OCI-LY7 (cell line): ENCODE data around the gene RNF207. TPM values are rescaled to one million over a fixed set of nuclear protein-coding genes. Genes with fewer than 3 reads are reported as not detected.

Experiments
- BruUV-seq: library from RNA; stranded (reverse); fragments of 400-500 nt; replicated peaks from 2 replicates; lab custom pipeline; 2021; lab: Mats Ljungman, UMichigan
- CTCF ChIA-PET: fragments of 300-600 bp; sonication (Branson Sonifier 250); formaldehyde crosslinking; loops from one replicate; lab custom pipeline; 2022; ENCODE audit warnings: antibody characterized with exemption; ENCODE audit not compliant: unreplicated experiment; lab: Charles Lee
- POLR2A ChIA-PET: fragments of 300-600 bp; sonication (Branson Sonifier 250); formaldehyde crosslinking; loops from one replicate; lab custom pipeline; 2022; ENCODE audit warnings: antibody characterized with exemption; lab: Charles Lee
- DNase-seq: peaks from one replicate; pipeline ENCODE4 v3.0.0-alpha.2; 2015; ENCODE audit warnings: low spot score
- H2AFZ ChIP-seq: fragments of 200-600 bp; sonication (generic), shearing (Covaris generic); 2 replicates; pipeline ENCODE4 v1.6.1; 2014; ENCODE audit warnings: mild to moderate bottlenecking, antibody characterized with exemption, low read length, moderate library complexity
- H3K27ac ChIP-seq: fragments of 200-600 bp; sonication (generic); 2 replicates; pipeline ENCODE4 v1.5.1; 2014; ENCODE audit warnings: mixed run types, low read depth, mild to moderate bottlenecking, moderate library complexity, low read length, inconsistent platforms; ENCODE audit not compliant: poor library complexity, severe bottlenecking
- H3K36me3 ChIP-seq: fragments of 200-600 bp; sonication (generic); 2 replicates; pipeline ENCODE4 v1.6.1; 2014; ENCODE audit warnings: mild to moderate bottlenecking, antibody characterized with exemption, low read length, moderate library complexity, mixed read lengths; ENCODE audit not compliant: insufficient read depth
- H3K4me1 ChIP-seq: fragments of 200-600 bp; sonication (generic); 2 replicates; pipeline ENCODE4 v1.5.1; 2014; ENCODE audit warnings: mild to moderate bottlenecking, low read length; ENCODE audit not compliant: insufficient read depth, poor library complexity, severe bottlenecking
- H3K4me2 ChIP-seq: fragments of 200-600 bp; sonication (generic); 2 replicates; pipeline ENCODE4 v1.6.1; 2014; ENCODE audit warnings: mild to moderate bottlenecking, low read length
- H3K4me3 ChIP-seq: fragments of 200-600 bp; sonication (generic); 2 replicates; pipeline ENCODE4 v1.5.1; 2014; ENCODE audit warnings: mild to moderate bottlenecking, low read depth, low read length; ENCODE audit not compliant: poor library complexity, severe bottlenecking
- H3K79me2 ChIP-seq: fragments of 200-600 bp; sonication (generic); 2 replicates; pipeline ENCODE4 v1.6.1; 2016; ENCODE audit warnings: low read depth, mild to moderate bottlenecking, low read length, moderate library complexity, mixed read lengths; ENCODE audit not compliant: insufficient read depth
- H3K9me2 ChIP-seq: fragments of 200-600 bp; sonication (generic); 2 replicates; pipeline ENCODE4 v1.6.1; 2016; ENCODE audit warnings: mild to moderate bottlenecking, low read length, mixed read lengths; ENCODE audit not compliant: insufficient read depth
- H3K9me3 ChIP-seq: fragments of 200-600 bp; sonication (generic); 2 replicates; pipeline ENCODE4 v1.6.1; 2014; ENCODE audit warnings: mild to moderate bottlenecking, mixed run types, low read length, mixed read lengths
- H4K20me1 ChIP-seq: fragments of 200-600 bp; sonication (generic); 2 replicates; pipeline ENCODE4 v1.6.1; 2014; ENCODE audit warnings: mild to moderate bottlenecking, antibody characterized with exemption, low read length, moderate library complexity, mixed read lengths; ENCODE audit not compliant: insufficient read depth
- EZH2phosphoT487 ChIP-seq: fragments of 200-600 bp; sonication (generic); IDR thresholded peaks from 2 replicates; pipeline ENCODE4 v1.6.1; 2018; ENCODE audit warnings: low read depth, borderline replicate concordance, mild to moderate bottlenecking, mixed run types, antibody characterized with exemption, low read length, moderate library complexity, mixed read lengths
- intact Hi-C: fragments of 100-400 bp; cut with micrococcal nuclease; formaldehyde crosslinking; loops from one replicate; pipeline ENCODE4 v1.10.0; 2022; ENCODE audit not compliant: unreplicated experiment
- total RNA-seq, 2 experiments: library from RNA; depleted of rRNA in 1 of 2; stranded (reverse); fragments of >200 nt in 1 of 2; shearing (Covaris generic) in 1 of 2; gene quantifications; 2 replicates each; pipeline ENCODE4 v1.2.3, GENCODE V29; 2014 to 2022
- TF ChIP-seq, protein P1 (sequence below): fragments of 200-600 bp; sonication (generic); conservative IDR thresholded peaks from 2 replicates; pipeline ENCODE4 v1.5.1; 2014; ENCODE audit warnings: mild to moderate bottlenecking, antibody characterized with exemption, low read length, moderate library complexity, mixed read lengths

The RNF207 gene
- total RNA-seq, 2 experiments from 2014 or later, result not detected

DNA sequence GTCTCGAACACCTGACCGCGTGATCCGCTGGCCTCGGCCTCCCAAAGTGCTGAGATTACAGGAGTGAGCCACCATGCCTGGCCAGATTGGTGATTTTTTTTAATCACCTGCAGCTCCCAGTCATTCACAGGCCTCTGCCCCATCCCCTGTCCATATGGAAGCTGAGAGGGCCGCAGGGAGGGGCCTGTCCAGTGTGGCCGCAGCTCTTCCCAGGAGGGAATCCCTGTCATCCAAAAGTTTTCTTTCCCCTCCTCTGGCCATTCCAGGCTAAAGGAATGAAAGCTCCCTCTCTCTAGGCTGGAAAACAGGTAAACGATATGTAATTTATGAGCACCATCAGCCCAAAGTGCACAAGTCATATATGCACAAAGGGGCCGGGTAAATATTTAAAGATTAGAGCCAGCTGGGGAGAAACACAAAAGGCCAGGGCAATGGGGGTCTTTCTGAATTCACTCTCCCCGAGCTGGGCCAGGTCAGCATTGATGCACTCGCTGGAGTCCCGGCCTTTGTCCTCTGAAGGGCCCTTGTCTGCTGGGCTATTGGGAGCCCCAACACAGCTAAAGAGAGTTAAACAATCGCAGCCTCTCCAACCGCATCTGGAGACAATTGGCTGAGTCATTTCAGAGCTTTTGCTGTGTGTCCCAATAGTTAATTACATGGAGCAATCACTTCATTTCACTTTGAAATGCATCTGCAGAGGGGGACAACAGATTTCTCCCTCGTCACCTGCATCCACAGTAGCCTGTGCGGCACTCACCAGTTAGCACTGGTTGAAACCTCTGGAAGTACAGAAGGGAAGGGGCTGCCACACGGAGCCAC lies 34.2 kb downstream of the RNF207 start:
- no peaks in the 10 kb centered on the region for H3K36me3 ChIP-seq
- no peaks in the 10 kb centered on the region for H4K20me1 ChIP-seq
- no peak overlapping the region for H3K4me2 ChIP-seq
- TF ChIP-seq, protein P1, sequence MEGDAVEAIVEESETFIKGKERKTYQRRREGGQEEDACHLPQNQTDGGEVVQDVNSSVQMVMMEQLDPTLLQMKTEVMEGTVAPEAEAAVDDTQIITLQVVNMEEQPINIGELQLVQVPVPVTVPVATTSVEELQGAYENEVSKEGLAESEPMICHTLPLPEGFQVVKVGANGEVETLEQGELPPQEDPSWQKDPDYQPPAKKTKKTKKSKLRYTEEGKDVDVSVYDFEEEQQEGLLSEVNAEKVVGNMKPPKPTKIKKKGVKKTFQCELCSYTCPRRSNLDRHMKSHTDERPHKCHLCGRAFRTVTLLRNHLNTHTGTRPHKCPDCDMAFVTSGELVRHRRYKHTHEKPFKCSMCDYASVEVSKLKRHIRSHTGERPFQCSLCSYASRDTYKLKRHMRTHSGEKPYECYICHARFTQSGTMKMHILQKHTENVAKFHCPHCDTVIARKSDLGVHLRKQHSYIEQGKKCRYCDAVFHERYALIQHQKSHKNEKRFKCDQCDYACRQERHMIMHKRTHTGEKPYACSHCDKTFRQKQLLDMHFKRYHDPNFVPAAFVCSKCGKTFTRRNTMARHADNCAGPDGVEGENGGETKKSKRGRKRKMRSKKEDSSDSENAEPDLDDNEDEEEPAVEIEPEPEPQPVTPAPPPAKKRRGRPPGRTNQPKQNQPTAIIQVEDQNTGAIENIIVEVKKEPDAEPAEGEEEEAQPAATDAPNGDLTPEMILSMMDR, result no peak
- no peak for TF ChIP-seq EZH2phosphoT487
- peaks cover 2% of the 10 kb centered on the region for H3K79me2 ChIP-seq
- H2AFZ ChIP-seq, result no peak overlapping the region
- ChIA-PET POLR2A (no interaction called here), CTCF (interaction anchor here (0.5 kb wide), 1 partner anchor 30 kb away, joined by 14 read pairs; no protein-coding TSS in a partner anchor)
- H3K9me2 ChIP-seq, result no peaks in the 10 kb centered on the region
- H3K27ac ChIP-seq, result no peak overlapping the region
- BruUV-seq, result no TSS peak
- H3K4me3 ChIP-seq, result no peak overlapping the region
- intact Hi-C loops, result loop anchor here (5.0 to 10.0 kb wide), 4 partner anchors 43 to 195 kb away; partner anchors contain the start of genes ACOT7 and RPL22
- peaks cover 6% of the 10 kb centered on the region for H3K4me1 ChIP-seq
- no peak for DNase-seq
- H3K9me3 ChIP-seq, result no peaks in the 10 kb centered on the region

- BruUV-seq, result no TSS peak
- ChIA-PET CTCF (no interaction called here), POLR2A (no interaction called here)
Measured at GRCh38 chr1:6241107-6241886, 35.4 kb downstream of the RNF207 start.

More at GRCh38 chr1:6241107-6241886, 35.4 kb downstream of the RNF207 start:
- TF ChIP-seq, protein P1, result no peak
- TF ChIP-seq EZH2phosphoT487, result no peak
- intact Hi-C loops, result loop anchor here (10.0 kb wide), 2 partner anchors 136 to 194 kb away; no protein-coding TSS in a partner anchor
- Histone ChIP-seq H3K27ac (no peak overlapping the region), H3K9me3 (no peaks in the 10 kb centered on the region), H3K4me1 (peaks cover 3% of the 10 kb centered on the region), H2AFZ (no peak overlapping the region), H4K20me1 (no peaks in the 10 kb centered on the region), H3K79me2 (no peaks in the 10 kb centered on the region), H3K9me2 (no peaks in the 10 kb centered on the region), H3K36me3 (no peaks in the 10 kb centered on the region), H3K4me2 (no peak overlapping the region), H3K4me3 (no peak overlapping the region)
- DNase-seq, result no peak
